ENCODE results near the gene GRK1.
"Not testable (repeated sequence)": the region's sequence is repeated elsewhere in the genome, so short reads cannot be mapped to it uniquely, and the experiment has no call there.

The GRK1 gene

DNA sequence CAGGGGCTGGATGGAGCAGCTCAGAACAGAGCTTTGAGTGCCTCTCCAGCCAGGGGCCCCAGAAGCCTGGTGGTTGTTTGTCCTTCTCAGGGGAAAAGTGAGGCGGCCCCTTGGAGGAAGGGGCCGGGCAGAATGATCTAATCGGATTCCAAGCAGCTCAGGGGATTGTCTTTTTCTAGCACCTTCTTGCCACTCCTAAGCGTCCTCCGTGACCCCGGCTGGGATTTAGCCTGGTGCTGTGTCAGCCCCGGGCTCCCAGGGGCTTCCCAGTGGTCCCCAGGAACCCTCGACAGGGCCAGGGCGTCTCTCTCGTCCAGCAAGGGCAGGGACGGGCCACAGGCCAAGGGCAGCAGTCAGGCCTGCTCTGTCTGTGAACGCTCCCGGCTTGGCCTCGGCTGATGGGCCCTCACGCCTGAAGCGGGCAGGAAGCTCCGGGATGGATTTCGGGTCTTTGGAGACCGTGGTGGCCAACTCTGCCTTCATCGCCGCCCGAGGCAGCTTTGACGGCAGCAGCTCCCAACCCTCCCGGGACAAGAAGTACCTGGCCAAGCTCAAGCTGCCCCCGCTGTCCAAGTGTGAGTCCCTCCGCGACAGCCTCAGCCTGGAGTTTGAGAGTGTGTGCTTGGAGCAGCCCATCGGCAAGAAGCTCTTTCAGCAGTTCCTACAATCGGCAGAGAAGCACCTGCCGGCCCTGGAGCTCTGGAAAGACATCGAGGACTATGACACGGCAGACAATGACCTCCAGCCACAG, at the start of gene GRK1:
Gene GRK1, plus strand, starts transcription at position 269 of the 751 bp plus-strand sequence. Its CDS starts 168 bp downstream, at position 437.
- Histone ChIP-seq H3K27ac (ENCODE audit: low read depth, low read length) (no peak within 1 kb of the TSS), H3K27me3 (ENCODE audit: control insufficient read depth, insufficient read depth, low read length) (no peaks in the 10 kb centered on the region), H3K9me3 (ENCODE audit: control insufficient read depth, insufficient read depth, low read depth, low read length) (peaks cover 1% of the 10 kb centered on the region; the same call in 1 of the 2 replicates), H3K9ac (ENCODE audit: low read length) (no peak within 1 kb of the TSS), H3K36me3 (ENCODE audit: control insufficient read depth, insufficient read depth, low read length) (no peaks in the 10 kb centered on the region), H3K4me3 (ENCODE audit: low read depth, low read length) (no peak within 1 kb of the TSS), H3K4me1 (ENCODE audit: control insufficient read depth, insufficient read depth, low read length) (no peaks in the 10 kb centered on the region)

DNA sequence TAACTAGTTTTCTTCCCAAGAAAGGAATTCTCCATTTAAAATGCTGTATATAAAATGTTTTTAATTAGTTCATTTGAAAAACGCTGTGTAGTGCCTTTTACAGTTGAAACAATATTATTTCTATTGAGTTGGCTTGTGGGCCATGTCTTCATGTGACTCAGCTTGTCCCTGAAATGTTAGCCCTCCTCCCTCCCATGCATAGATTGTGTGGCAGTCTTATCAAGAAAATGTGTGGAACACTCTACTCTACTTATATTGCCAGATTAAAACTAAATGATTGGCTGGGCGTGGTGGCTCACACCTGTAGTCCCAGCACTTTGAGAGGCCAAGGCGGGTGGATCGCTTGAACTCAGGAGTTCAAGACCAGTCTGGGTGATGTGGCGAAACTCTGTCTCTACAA, 49.1 kb upstream of the GRK1 start:
- H3K9ac ChIP-seq (ENCODE audit: low read length), result no peak overlapping the region
- peaks cover 11% of the 10 kb centered on the region for H3K4me1 ChIP-seq (ENCODE audit: control insufficient read depth, insufficient read depth, low read length)
- H3K27ac ChIP-seq (ENCODE audit: low read depth, low read length), result no peak overlapping the region
- H3K27me3 ChIP-seq (ENCODE audit: control insufficient read depth, insufficient read depth, low read length), result no peaks in the 10 kb centered on the region
- H3K4me3 ChIP-seq (ENCODE audit: low read depth, low read length), result no peak overlapping the region
- no peaks in the 10 kb centered on the region for H3K9me3 ChIP-seq (ENCODE audit: control insufficient read depth, insufficient read depth, low read depth, low read length)
- H3K36me3 ChIP-seq (ENCODE audit: control insufficient read depth, insufficient read depth, low read length), result peaks cover 25% of the 10 kb centered on the region

DNA sequence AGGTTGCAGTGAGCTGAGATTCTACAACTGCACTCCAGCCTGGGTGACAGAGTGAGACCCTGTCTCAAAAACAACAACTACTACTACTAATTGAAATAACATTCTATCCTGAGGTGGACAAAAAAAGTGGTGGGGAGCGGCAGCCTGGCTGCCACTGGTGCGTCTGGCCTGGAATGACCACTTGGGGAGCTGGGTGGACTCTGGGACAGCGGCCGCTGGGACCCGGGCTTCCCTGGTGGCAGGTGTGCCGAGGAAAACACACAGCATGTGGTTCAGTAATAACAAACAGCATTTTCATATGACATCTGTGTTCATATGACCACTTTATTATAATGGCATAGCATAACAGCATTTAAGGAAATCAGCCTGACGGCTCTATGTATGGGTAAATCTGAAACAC, 48.6 kb upstream of the GRK1 start:
- H3K9ac ChIP-seq (ENCODE audit: low read length), result no peak overlapping the region
- peaks cover 27% of the 10 kb centered on the region for H3K36me3 ChIP-seq (ENCODE audit: control insufficient read depth, insufficient read depth, low read length)
- H3K27ac ChIP-seq (ENCODE audit: low read depth, low read length), result no peak overlapping the region
- H3K27me3 ChIP-seq (ENCODE audit: control insufficient read depth, insufficient read depth, low read length), result no peaks in the 10 kb centered on the region
- H3K4me1 ChIP-seq (ENCODE audit: control insufficient read depth, insufficient read depth, low read length), result peaks cover 11% of the 10 kb centered on the region
- no peaks in the 10 kb centered on the region for H3K9me3 ChIP-seq (ENCODE audit: control insufficient read depth, insufficient read depth, low read depth, low read length)
- H3K4me3 ChIP-seq (ENCODE audit: low read depth, low read length), result no peak overlapping the region

DNA sequence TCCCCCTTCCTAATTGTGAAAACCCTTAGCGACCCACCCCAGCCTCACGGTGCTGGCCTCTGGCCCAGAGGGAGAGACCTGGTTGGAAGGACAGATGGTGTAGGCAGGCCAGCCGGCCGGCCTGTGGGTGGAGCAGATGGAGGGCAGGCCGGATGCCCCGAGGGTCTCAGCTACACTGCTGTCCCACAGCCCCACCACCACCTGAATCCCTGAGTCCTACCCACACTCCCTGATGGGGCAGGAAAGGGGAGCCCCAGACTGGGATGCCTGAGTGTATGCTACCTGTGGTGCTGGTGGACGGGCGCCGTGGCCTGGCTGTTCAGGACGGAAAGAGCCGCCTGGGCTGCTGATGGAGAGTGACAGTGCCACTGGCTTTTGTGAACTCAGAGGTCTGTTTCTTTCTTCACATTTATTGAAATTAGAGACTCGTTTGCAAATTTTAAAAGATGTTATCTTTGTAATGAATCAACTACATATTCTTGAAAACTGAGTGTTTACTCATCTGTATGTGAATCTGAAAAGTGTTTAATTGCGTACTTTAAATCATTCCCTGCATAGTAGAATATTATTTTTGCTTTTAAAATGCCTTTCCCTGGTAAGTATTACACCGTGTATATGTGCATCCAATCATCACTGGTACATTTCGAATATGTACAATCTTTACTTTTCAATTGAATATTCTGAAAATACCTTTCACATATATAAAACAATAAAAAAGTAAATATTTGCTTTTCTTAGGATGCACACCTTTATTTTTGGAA, 46.8 kb upstream of the GRK1 start:
- Histone ChIP-seq H3K27ac (ENCODE audit: low read depth, low read length) (no peak overlapping the region), H3K9ac (ENCODE audit: low read length) (no peak overlapping the region), H3K36me3 (ENCODE audit: control insufficient read depth, insufficient read depth, low read length) (peaks cover 34% of the 10 kb centered on the region), H3K9me3 (ENCODE audit: control insufficient read depth, insufficient read depth, low read depth, low read length) (no peaks in the 10 kb centered on the region), H3K4me3 (ENCODE audit: low read depth, low read length) (no peak overlapping the region), H3K27me3 (ENCODE audit: control insufficient read depth, insufficient read depth, low read length) (no peaks in the 10 kb centered on the region), H3K4me1 (ENCODE audit: control insufficient read depth, insufficient read depth, low read length) (peaks cover 11% of the 10 kb centered on the region)

DNA sequence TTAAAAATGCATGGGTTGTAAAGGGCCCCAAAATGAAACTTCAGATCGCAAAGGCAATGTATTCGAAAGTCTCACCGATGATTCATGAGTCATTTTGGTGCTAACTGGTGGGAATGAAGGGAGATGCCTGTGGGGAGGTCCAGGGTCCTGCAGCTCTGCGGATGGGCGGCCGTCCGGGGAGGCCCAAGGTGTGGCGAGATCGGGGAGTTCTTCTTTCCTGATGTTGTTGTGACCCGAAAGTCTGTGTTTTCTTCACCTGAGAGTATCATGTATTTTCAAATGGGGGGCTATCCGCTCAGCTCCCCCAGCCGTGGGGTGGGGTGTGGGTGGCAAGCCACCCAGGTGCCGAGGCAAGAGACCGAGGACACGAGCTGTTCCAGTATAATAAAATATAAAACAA, 46.0 kb upstream of the GRK1 start:
- H3K4me1 ChIP-seq (ENCODE audit: control insufficient read depth, insufficient read depth, low read length), result peaks cover 10% of the 10 kb centered on the region
- H3K36me3 ChIP-seq (ENCODE audit: control insufficient read depth, insufficient read depth, low read length), result peaks cover 42% of the 10 kb centered on the region

DNA sequence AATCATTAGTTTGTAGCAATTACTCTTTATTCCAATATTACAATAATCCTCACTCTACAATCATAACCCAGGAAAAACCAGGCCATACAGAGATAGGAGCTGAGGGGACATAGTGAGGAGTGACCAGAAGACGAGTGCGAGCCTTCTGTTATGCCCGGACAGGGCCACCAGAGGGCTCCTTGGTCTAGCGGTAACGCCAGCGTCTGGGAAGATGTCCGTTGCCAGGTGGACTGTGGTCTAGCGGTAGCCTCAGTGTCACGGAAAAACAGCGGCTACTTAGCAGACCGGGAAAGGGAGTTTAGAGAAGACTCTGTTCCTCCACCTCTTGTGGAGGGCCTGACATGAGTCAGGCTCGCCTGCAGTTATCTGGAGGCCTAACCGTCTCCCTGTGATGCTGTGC, 45.5 kb upstream of the GRK1 start:
- not testable (repeated sequence) for H3K4me3 ChIP-seq (ENCODE audit: low read depth, low read length); H3K27ac ChIP-seq (ENCODE audit: low read depth, low read length)
- peaks cover 40% of the 10 kb centered on the region for H3K36me3 ChIP-seq (ENCODE audit: control insufficient read depth, insufficient read depth, low read length)

More for the DNA sequence above, 46.0 kb upstream of the GRK1 start:
- Histone ChIP-seq H3K9me3 (ENCODE audit: control insufficient read depth, insufficient read depth, low read depth, low read length) (no peaks in the 10 kb centered on the region), H3K27me3 (ENCODE audit: control insufficient read depth, insufficient read depth, low read length) (no peaks in the 10 kb centered on the region), H3K4me3 (ENCODE audit: low read depth, low read length) (no peak overlapping the region), H3K9ac (ENCODE audit: low read length) (no peak overlapping the region), H3K27ac (ENCODE audit: low read depth, low read length) (no peak overlapping the region)

DNA sequence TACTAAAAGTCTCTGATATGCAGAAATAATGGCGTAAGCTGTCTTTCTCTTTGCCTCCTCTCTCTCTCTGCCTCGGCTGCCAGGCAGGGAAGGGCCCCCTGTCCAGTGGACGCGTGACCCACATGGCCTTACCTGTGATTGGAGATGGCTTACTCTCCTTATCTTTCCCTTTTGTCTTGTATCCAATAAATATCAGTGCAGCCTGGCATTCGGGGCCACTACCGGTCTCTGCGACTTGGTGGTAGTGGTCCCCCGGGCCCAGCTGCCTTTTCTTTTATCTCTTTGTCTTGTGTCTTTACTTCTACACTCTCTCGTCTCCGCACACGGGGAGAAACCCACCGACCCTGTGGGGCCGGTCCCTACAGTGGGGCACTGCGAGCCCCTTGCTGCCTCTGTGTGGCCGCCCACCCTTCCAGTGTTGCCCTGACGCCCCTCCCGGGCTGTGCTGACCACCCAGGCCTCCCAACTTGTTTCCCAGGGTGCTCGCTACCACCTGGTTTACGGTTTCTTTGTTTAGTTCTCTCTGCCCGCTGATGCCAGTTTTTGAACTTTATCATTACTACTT, 45.0 kb upstream of the GRK1 start:
- H3K4me1 ChIP-seq (ENCODE audit: control insufficient read depth, insufficient read depth, low read length); H3K27ac ChIP-seq (ENCODE audit: low read depth, low read length); H3K27me3 ChIP-seq (ENCODE audit: control insufficient read depth, insufficient read depth, low read length); H3K4me3 ChIP-seq (ENCODE audit: low read depth, low read length); H3K9ac ChIP-seq (ENCODE audit: low read length); H3K9me3 ChIP-seq (ENCODE audit: control insufficient read depth, insufficient read depth, low read depth, low read length): not testable (repeated sequence)
- peaks cover 46% of the 10 kb centered on the region for H3K36me3 ChIP-seq (ENCODE audit: control insufficient read depth, insufficient read depth, low read length)

More for the DNA sequence above, 45.5 kb upstream of the GRK1 start:
- not testable (repeated sequence) for H3K9ac ChIP-seq (ENCODE audit: low read length); H3K4me1 ChIP-seq (ENCODE audit: control insufficient read depth, insufficient read depth, low read length); H3K27me3 ChIP-seq (ENCODE audit: control insufficient read depth, insufficient read depth, low read length); H3K9me3 ChIP-seq (ENCODE audit: control insufficient read depth, insufficient read depth, low read depth, low read length)

DNA sequence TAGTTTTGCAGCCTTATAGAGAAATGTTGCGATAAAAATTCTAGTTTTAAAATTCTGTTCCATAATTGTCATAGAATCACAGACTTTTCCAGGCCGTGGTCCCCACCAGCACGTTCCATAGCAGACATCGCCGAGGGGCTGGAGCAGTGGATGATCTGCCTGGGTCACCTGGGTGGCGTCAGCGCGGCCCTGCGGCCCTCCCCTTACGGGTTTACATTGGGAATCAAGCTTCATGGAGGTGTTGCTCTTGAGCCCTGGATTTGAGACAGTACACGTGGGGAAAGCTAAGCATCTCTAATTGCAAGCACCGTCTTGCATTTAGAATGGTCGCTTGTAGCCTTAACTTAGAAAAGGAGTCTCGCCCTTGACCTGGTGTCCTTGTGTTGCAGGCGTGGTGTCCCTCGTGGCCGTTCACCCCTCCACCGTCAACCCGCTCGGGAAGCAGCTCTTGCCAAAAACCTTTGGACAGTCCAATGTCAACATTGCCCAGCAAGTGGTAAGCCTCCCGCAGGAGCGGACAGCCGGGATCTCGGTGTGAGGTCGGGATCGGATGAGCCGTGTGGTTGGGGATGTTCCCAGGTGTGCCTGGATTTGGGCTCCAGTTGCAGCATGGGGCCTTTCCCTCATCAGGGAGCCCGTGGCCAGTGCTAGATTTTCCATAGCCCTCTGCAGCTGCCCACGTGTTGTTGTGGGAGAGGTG, 44.1 kb upstream of the GRK1 start:
- Histone ChIP-seq H3K9me3 (ENCODE audit: control insufficient read depth, insufficient read depth, low read depth, low read length) (no peaks in the 10 kb centered on the region), H3K36me3 (ENCODE audit: control insufficient read depth, insufficient read depth, low read length) (peaks cover 55% of the 10 kb centered on the region), H3K4me1 (ENCODE audit: control insufficient read depth, insufficient read depth, low read length) (no peaks in the 10 kb centered on the region), H3K9ac (ENCODE audit: low read length) (no peak overlapping the region), H3K27ac (ENCODE audit: low read depth, low read length) (no peak overlapping the region), H3K27me3 (ENCODE audit: control insufficient read depth, insufficient read depth, low read length) (no peaks in the 10 kb centered on the region), H3K4me3 (ENCODE audit: low read depth, low read length) (no peak overlapping the region)

DNA sequence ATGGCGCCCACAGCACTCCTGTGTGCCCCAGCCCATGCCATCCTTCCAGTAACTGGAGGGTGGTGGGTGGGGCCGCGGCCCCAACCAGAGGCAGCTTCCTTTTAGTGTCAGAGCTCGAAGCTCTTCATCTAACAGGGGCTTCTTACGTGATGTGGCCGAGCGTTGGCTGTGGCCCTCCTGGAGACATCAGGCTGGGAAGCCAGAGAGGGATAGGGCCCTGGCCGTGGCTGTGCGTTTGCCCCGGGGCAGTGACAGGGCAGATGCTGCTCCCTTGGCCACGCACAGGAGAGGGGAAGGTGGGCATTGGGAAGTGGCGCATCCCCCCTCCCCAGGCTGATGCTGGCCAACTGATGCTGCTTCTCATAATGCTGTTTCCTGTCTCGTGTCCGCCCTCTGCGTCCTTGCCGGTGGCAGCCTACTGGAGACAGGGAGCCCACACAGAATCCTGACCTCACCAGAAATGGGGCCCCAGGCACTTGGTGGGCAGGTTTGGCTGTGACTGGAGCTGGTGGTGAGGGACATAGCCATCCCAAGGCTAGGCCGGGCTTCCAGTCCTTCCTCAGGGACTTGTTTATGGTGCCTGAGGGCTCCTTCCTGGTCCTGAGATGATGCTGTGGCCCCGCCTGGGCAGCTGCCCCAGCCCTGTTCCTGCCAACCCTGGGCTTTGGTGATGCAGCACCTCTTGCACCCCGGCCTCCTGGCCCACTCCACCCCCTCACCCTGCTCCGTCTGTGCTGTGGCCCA, 43.4 kb upstream of the GRK1 start:
- Histone ChIP-seq H3K4me1 (ENCODE audit: control insufficient read depth, insufficient read depth, low read length) (no peaks in the 10 kb centered on the region), H3K9ac (ENCODE audit: low read length) (no peak overlapping the region), H3K4me3 (ENCODE audit: low read depth, low read length) (no peak overlapping the region), H3K9me3 (ENCODE audit: control insufficient read depth, insufficient read depth, low read depth, low read length) (no peaks in the 10 kb centered on the region), H3K36me3 (ENCODE audit: control insufficient read depth, insufficient read depth, low read length) (peaks cover 62% of the 10 kb centered on the region), H3K27ac (ENCODE audit: low read depth, low read length) (no peak overlapping the region), H3K27me3 (ENCODE audit: control insufficient read depth, insufficient read depth, low read length) (no peaks in the 10 kb centered on the region)

DNA sequence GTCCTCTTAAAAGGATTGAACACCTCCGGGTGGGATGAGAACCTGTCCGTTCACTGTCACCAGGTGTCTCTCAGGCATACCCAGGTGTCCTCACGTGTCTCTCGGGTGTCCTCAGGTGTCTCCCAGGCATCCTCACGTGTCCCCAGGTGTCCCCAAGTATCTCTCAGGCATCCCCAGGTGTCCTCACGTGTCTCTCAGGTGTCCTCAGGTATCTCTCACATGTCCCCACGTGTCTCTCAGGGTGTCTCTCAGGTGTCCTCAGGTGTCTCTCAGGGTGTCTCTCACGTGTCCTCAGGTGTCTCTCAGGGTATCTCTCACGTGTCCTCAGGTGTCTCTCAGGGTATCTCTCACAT, 42.8 kb upstream of the GRK1 start:
- no peaks in the 10 kb centered on the region for H3K9me3 ChIP-seq (ENCODE audit: control insufficient read depth, insufficient read depth, low read depth, low read length)
- H3K4me1 ChIP-seq (ENCODE audit: control insufficient read depth, insufficient read depth, low read length), result no peaks in the 10 kb centered on the region
- no peak overlapping the region for H3K9ac ChIP-seq (ENCODE audit: low read length)
- H3K27ac ChIP-seq (ENCODE audit: low read depth, low read length), result no peak overlapping the region
- H3K27me3 ChIP-seq (ENCODE audit: control insufficient read depth, insufficient read depth, low read length), result no peaks in the 10 kb centered on the region
- H3K36me3 ChIP-seq (ENCODE audit: control insufficient read depth, insufficient read depth, low read length), result peaks cover 67% of the 10 kb centered on the region
- H3K4me3 ChIP-seq (ENCODE audit: low read depth, low read length), result no peak overlapping the region

Data from HUES6 (cell line).